Right lobe of liver (tissue), 6 donors: Measurements from ENCODE around the gene ALCAM. TPM values are rescaled to one million over a fixed set of nuclear protein-coding genes. Genes with fewer than 3 reads are reported as not detected.

Source experiments
- ATAC-seq, 4 donors: fragments of 200-7000 bp; cut with Tn5 transposase; one replicate each; pipeline ENCODE4 v1.9.1; 2020; ENCODE audit warnings: mild to moderate bottlenecking in 4 of 4, moderate library complexity in 4 of 4
- DNase-seq, 3 donors: peaks; one replicate each; pipeline ENCODE4 v3.0.0-alpha.2; 2020
- H3K27ac ChIP-seq, 3 donors: fragments of 200-600 bp; one replicate each; pipeline ENCODE4 v1.8.0; 2022
- H3K27me3 ChIP-seq, 2 donors: fragments of 200-600 bp; one replicate each; pipeline ENCODE4 v1.8.0; 2022
- H3K36me3 ChIP-seq, 4 donors: fragments of 200-600 bp; sonication (generic) in 1 of 4; one replicate each; pipeline versions ENCODE4 v1.5.1 to v1.8.0; 2017 to 2022; ENCODE audit warnings: control low read depth in 1 of 4
- H3K4me1 ChIP-seq, 4 donors: fragments of 200-600 bp; sonication (generic) in 1 of 4; one replicate each; pipeline versions ENCODE4 v1.5.1 to v1.8.0; 2017 to 2022; ENCODE audit warnings: control low read depth in 1 of 4
- H3K4me3 ChIP-seq, 3 donors: fragments of 200-600 bp; one replicate each; pipeline ENCODE4 v1.8.0; 2022
- H3K9me3 ChIP-seq, 4 donors: fragments of 200-600 bp; sonication (generic) in 1 of 4; one replicate each; pipeline versions ENCODE4 v1.5.1 to v1.8.0; 2017 to 2022; ENCODE audit warnings: control low read depth in 1 of 4
- CTCF ChIP-seq, 4 donors: fragments of 200-600 bp in 3 of 4; fragments of 450-650 bp in 1 of 4; IDR thresholded peaks; one replicate each; pipeline versions ENCODE4 v1.5.1 to v1.8.0; 2016 to 2022; ENCODE audit warnings: antibody characterized with exemption in 4 of 4, mild to moderate bottlenecking in 2 of 4
- POLR2A ChIP-seq: fragments of 450-650 bp; IDR thresholded peaks from one replicate; pipeline ENCODE4 v1.6.1; 2017; ENCODE audit warnings: antibody characterized with exemption, mild to moderate bottlenecking
- WGBS: methylation state at CpG from one replicate; pipeline ENCODE4 v1.1.6; 2018; ENCODE audit warnings: low coverage, low lambda C conversion rate; ENCODE audit not compliant: insufficient coverage; ENCODE audit errors: missing lambda C conversion rate; 5-methylcytosine and 5-hydroxymethylcytosine counted together
- intact Hi-C, 2 donors: fragments of 100-400 bp; cut with DNase I; formaldehyde crosslinking; loops; one replicate each; pipeline versions ENCODE4 v1.11.2 to v1.14.1; 2022
- total RNA-seq, 6 experiments: library from RNA; depleted of rRNA in 2 of 6; stranded (reverse); fragments of >200 nt in 2 of 6; fragmentation: NEBNext Ultra II Directional in 3 of 6; extraction: Animal tissue kit (Norgen Biotek cat#: 25700) in 3 of 6; gene quantifications; one replicate each; pipeline versions ENCODE4 v1.1.0 to v1.2.4, GENCODE V29; 2016 to 2023
- donor health status: DM: no; HTN: yes; CAD: no.
- donor health status: DM: no; HTN: no; CAD: no.
- donor health status: DM: no; HTN: no; CAD: no.
- donor health status: DM: no; HTN: yes; CAD: no.
- donor health status: DM: no; HTN: yes; CAD: no.

ALCAM gene
- total RNA-seq, 6 experiments from 2014 or later, result 21.9 to 43.4 (median 34.5) TPM

- 78% methylated on average over 4 of the region's 4 CpGs for WGBS
- TF ChIP-seq CTCF (IDR thresholded peaks at IDR 0.05), result no peak
- TF ChIP-seq POLR2A, result no peak
- no peak overlapping the region for H3K27ac ChIP-seq
These were observed 158.8 kb downstream of the ALCAM start for GRCh38 chr3:105525531-105525930.

GRCh38 chr3:105526360-105527111 is 159.8 kb downstream of the ALCAM start:
- TF ChIP-seq POLR2A, result no peak
- no peak for TF ChIP-seq CTCF (IDR thresholded peaks at IDR 0.05)
- 72% methylated on average over 4 of the region's 4 CpGs for WGBS
- Histone ChIP-seq H3K9me3 (no peaks in the 10 kb centered on the region), H3K27me3 (no peaks in the 10 kb centered on the region), H3K4me3 (no peak overlapping the region), H3K27ac (no peak overlapping the region), H3K4me1 (no peaks in the 10 kb centered on the region), H3K36me3 (no peaks in the 10 kb centered on the region)
- DNase-seq, result no peak
- ATAC-seq, result no peak
- intact Hi-C loops, result loop anchor here in 1 of 2 donors (10.0 kb wide), 1 partner anchor 162 kb away; the partner anchor contains the start of gene ALCAM

More at GRCh38 chr3:105525531-105525930, 158.8 kb downstream of the ALCAM start:
- no peak for ATAC-seq
- DNase-seq, result no peak
- H3K4me3 ChIP-seq, result no peak overlapping the region
- H3K27me3 ChIP-seq, result no peaks in the 10 kb centered on the region
- no peaks in the 10 kb centered on the region for H3K9me3 ChIP-seq
- no peaks in the 10 kb centered on the region for H3K36me3 ChIP-seq
- intact Hi-C loops, result loop anchor here in 1 of 2 donors (10.0 kb wide), 1 partner anchor 161 kb away; the partner anchor contains the start of gene ALCAM
- no peaks in the 10 kb centered on the region for H3K4me1 ChIP-seq

- no peak for ATAC-seq
- no peaks in the 10 kb centered on the region for H3K27me3 ChIP-seq
- intact Hi-C loops, result loop anchor here in 1 of 2 donors (10.0 kb wide), 1 partner anchor 163 kb away; the partner anchor contains the start of gene ALCAM
These were observed 160.8 kb downstream of the ALCAM start for GRCh38 chr3:105527535-105527934.

GRCh38 chr3:105527949-105528348 is 161.2 kb downstream of the ALCAM start:
- no peak for DNase-seq
- H3K27ac ChIP-seq, result no peak overlapping the region
- no peaks in the 10 kb centered on the region for H3K27me3 ChIP-seq
- H3K4me1 ChIP-seq, result no peaks in the 10 kb centered on the region
- 68% methylated on average over 3 of the region's 3 CpGs for WGBS
- no peak for TF ChIP-seq CTCF (IDR thresholded peaks at IDR 0.05)
- TF ChIP-seq POLR2A, result no peak
- intact Hi-C loops, result loop anchor here in 1 of 2 donors (10.0 kb wide), 1 partner anchor 163 kb away; the partner anchor contains the start of gene ALCAM
- H3K4me3 ChIP-seq, result no peak overlapping the region
- ATAC-seq, result no peak
- no peaks in the 10 kb centered on the region for H3K36me3 ChIP-seq
- no peaks in the 10 kb centered on the region for H3K9me3 ChIP-seq

More at GRCh38 chr3:105527535-105527934, 160.8 kb downstream of the ALCAM start:
- TF ChIP-seq CTCF (IDR thresholded peaks at IDR 0.05) (no peak), POLR2A (no peak)
- no peaks in the 10 kb centered on the region for H3K4me1 ChIP-seq
- no peak overlapping the region for H3K27ac ChIP-seq
- H3K4me3 ChIP-seq, result no peak overlapping the region
- no peaks in the 10 kb centered on the region for H3K9me3 ChIP-seq
- H3K36me3 ChIP-seq, result no peaks in the 10 kb centered on the region
- DNase-seq, result no peak
